WTC11 (cell line): ENCODE measurements around the gene STX4.

Source experiments
- ATF6 ChIP-seq: sonication (generic); formaldehyde crosslinking; IDR thresholded peaks from 2 replicates; pipeline ENCODE4 v1.8.1; 2023; ENCODE audit warnings: mild to moderate bottlenecking, missing genetic modification reagents
- CDX4 ChIP-seq: fragments of 250-450 bp; sonication (Bioruptor Pico); IDR thresholded peaks from 2 replicates; pipeline ENCODE4 v1.9.0; 2021; ENCODE audit warnings: moderate library complexity, mild to moderate bottlenecking, inconsistent platforms, borderline replicate concordance
- CREB1 ChIP-seq: sonication (generic); formaldehyde crosslinking; IDR thresholded peaks from 2 replicates; pipeline ENCODE4 v1.8.0; 2023; ENCODE audit warnings: mild to moderate bottlenecking, missing genetic modification reagents
- CTCF ChIP-seq: fragments of 200-600 bp; IDR thresholded peaks from 2 replicates; pipeline ENCODE4 v1.8.0; 2022; ENCODE audit warnings: antibody characterized with exemption
- E2F4 ChIP-seq: sonication (generic); formaldehyde crosslinking; IDR thresholded peaks from 2 replicates; pipeline ENCODE4 v1.8.1; 2022; ENCODE audit warnings: low read depth, mild to moderate bottlenecking, moderate library complexity, missing genetic modification reagents, borderline replicate concordance
- FOXP4 ChIP-seq: sonication (generic); formaldehyde crosslinking; IDR thresholded peaks from 2 replicates; pipeline ENCODE4 v1.8.0; 2022; ENCODE audit warnings: mild to moderate bottlenecking, missing genetic modification reagents
- MLX ChIP-seq: sonication (generic); formaldehyde crosslinking; IDR thresholded peaks from 2 replicates; pipeline ENCODE4 v1.8.1; 2023; ENCODE audit warnings: mild to moderate bottlenecking, missing genetic modification reagents, moderate library complexity
- NFATC4 ChIP-seq: fragments of 250-450 bp; sonication (Bioruptor Pico); IDR thresholded peaks from 2 replicates; pipeline ENCODE4 v1.9.0; 2021; ENCODE audit warnings: mild to moderate bottlenecking
- RELA ChIP-seq: sonication (generic); formaldehyde crosslinking; IDR thresholded peaks from 2 replicates; pipeline ENCODE4 v1.8.1; 2022; ENCODE audit warnings: missing genetic modification reagents, mild to moderate bottlenecking, borderline replicate concordance
- STAT6 ChIP-seq: sonication (generic); formaldehyde crosslinking; conservative IDR thresholded peaks from 2 replicates; pipeline ENCODE4 v1.8.1; 2023; ENCODE audit warnings: mild to moderate bottlenecking, low read depth, missing genetic modification reagents, moderate library complexity

GRCh38 chr16:31083981-31084380 is 50.6 kb downstream of the STX4 start:
- TF ChIP-seq CTCF (no peak), STAT6 (CRISPR knock-in tag) (no peak), CREB1 (CRISPR knock-in tag) (no peak), NFATC4 (no peak), FOXP4 (CRISPR knock-in tag) (no peak), MLX (CRISPR knock-in tag) (no peak), CDX4 (CRISPR knock-in tag) (no peak), ATF6 (CRISPR knock-in tag) (no peak), E2F4 (CRISPR knock-in tag) (no peak), RELA (no peak)
